Measurements from ENCODE around the gene HMG20B. TPM values are rescaled to one million over a fixed set of nuclear protein-coding genes. Genes with fewer than 3 reads are reported as not detected.

The HMG20B gene
- polyA plus RNA-seq, 1 donor = 76.6 TPM

DNA sequence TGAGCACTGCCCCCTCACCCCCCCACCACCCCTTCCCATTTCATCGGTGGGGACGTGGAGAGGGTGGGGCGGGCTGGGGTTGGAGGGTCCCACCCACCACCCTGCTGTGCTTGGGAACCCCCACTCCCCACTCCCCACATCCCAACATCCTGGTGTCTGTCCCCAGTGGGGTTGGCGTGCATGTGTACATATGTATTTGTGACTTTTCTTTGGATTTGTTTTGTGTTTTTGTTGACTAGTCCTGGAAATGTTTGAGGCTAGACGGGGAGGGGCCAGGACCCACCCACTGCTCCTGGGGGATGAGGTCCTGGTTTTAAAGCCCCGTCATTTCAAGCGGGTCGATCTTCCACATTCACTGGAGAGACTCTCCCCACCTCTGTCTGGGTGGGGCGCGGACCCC lies 36.8 kb upstream of the HMG20B start:
- DNase-seq = no peak

DNA sequence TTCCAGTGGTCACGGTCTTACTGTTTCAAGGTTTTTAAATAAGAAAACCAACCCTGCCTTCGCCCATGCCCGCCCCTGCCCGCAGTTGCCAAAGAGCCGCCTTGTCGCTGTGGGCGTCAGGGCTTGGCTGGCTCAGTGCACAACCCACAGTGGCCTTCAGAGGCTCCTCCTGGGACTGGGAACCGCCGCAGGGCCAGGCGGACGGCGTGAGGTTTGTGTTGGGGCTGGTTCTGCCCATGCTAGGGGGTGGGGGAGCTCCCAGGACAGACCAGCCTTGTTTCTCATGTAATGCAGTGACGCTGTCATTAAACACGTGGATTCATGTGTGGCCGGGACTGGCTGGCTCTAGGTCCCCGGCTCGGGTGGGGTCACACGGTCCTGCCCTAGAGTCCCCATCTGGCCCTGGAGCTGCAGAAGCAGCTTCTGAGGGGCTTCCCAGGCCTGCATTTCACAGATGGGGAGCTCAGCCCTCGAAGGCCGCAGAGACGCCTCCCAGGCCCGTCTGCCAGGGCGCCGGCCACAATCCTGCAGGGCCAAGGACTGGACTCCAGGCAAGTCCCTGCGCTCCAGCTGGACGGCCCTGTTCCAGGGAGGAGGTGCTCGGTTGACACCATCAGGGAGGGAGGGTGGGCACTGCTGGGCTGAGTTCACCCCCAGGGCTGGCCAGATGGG lies 36.2 kb upstream of the HMG20B start:
- no peak for DNase-seq

- DNase-seq = no peak
Observed at GRCh38 chr19:3537101-3537437, 35.7 kb upstream of the HMG20B start.

DNA sequence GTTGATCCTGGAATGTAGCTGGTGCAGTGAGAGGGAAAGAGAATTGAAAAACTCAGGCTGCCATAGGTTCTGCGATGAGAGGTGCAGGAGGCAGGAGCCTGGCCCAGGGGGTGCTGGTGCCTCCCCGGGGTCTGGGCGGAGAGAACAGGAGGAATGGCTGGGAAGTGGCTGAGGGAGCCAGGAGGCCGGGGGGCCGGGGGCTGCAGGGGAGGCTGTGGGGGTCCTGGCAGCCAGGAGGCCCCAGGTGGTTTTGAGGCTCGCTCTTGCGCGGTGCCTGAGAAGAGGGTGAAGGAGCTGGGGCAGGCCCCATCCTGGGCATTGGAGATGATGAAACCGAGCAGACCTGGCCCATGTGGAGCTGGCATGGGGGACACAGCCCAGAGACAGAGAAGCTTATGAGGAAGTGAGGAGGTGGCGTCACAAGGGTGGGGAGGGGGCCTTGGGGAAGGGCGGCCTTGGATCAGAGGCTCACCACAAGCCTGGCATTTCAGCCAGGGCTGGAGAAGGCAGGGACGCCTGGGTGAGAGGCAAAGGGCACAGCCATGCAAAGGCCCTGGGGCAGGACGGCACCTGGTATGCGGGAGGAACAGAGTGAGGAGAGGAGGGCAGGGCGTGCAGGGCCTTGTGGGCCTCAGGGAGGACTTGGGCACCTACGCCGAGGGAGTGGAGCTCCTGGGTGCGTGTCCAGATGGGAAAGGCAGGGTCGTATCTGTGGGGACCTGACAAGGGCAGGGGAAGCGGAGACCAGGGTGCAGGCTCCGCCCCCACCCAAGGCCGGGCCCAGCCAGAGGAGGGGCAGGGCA lies 35.1 kb upstream of the HMG20B start:
- DNase-seq = no peak

GRCh38 chr19:3538258-3538929 lies 34.4 kb upstream of the HMG20B start:
- no peak for DNase-seq

DNA sequence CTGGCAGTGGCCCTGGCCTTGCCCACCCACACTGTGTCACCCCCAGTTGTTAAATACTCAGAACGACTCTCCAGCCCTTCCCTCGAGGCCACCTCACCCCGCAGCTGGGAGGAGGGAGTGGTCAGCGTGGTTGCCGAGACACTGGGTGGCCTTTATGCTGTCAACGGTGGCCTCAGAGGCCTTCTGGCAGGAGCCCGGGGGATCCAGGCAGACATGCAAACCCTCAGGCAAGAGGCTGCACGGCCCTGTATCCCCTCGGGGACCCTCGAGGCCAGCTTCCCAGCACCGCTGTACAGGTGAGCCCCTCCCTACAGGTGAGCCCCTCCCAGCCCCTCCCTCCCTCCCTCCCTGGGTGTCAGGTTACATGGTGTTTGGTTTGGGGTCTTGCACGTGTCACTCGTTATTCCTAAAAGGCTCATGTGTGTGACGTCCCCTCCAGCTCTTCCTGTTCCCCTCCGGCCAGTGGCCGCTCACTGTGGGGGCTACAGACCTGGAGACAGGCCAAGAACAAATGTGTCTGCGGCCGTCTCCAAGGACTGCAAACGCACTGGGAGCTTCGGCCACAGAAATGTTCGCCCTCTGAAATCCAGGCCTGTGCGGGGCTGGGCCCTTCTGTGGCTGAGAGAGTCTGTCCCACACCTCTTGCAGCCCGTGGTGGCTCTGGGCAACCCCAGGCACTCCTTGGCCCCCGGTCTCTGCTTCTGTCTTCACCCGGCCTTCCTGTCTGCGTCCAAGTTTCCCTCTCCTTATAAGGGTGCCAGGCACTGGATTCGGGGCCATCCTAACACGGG lies 33.6 kb upstream of the HMG20B start, which contains the start of gene TEKTIP1:
TEKTIP1 (plus strand) TSS at position 210 of the 791 bp plus-strand sequence; CDS start at position 214, 4 bp downstream.
- no peak for DNase-seq

GRCh38 chr19:3539756-3540118 lies 33.0 kb upstream of the HMG20B start:
- DNase-seq = no peak

DNA sequence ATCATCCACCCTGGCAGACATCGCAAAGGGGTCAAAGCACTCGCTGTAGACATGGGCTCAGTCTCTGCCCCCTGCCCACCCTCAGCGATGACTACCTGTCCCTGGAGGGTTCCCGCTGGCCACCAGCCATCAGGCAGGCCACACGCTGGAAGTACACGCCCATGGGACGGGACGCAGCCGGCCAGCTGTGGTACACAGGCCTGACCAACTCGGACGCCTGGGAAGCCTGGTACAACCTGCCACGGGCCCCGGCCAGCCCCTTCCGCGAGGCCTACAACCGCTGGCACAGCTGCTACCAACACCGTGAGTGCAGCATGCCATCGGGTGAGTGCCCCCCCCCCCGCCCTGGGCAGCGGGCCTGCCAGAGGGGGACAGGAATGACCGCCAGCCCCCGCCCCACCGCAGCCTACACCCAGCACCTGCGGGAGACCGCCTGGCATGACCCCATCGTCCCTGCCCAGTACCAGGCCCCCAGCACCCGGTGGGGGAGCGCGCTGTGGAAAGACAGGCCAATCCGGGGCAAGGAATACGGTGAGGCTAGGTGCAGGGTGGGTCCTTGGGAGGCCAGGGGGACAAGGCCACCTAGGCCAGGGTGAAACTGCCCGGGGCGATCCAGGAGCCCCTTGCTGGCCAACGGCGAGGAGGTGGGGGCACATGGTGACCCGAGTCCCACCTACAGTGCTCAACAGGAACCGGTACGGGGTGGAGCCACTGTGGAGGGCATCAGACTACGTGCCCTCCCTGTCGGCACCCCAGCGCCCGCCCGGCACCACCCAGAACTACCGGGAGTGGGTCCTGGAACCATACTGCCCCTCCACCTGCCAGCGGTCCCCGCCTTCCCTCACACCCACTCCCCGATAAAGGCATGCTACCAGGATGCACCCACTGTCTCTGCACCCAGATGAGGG lies 29.3 kb upstream of the HMG20B start:
- DNase-seq = no peak

- no peak for DNase-seq
Observed at GRCh38 chr19:3544058-3544376, 28.7 kb upstream of the HMG20B start.

DNA sequence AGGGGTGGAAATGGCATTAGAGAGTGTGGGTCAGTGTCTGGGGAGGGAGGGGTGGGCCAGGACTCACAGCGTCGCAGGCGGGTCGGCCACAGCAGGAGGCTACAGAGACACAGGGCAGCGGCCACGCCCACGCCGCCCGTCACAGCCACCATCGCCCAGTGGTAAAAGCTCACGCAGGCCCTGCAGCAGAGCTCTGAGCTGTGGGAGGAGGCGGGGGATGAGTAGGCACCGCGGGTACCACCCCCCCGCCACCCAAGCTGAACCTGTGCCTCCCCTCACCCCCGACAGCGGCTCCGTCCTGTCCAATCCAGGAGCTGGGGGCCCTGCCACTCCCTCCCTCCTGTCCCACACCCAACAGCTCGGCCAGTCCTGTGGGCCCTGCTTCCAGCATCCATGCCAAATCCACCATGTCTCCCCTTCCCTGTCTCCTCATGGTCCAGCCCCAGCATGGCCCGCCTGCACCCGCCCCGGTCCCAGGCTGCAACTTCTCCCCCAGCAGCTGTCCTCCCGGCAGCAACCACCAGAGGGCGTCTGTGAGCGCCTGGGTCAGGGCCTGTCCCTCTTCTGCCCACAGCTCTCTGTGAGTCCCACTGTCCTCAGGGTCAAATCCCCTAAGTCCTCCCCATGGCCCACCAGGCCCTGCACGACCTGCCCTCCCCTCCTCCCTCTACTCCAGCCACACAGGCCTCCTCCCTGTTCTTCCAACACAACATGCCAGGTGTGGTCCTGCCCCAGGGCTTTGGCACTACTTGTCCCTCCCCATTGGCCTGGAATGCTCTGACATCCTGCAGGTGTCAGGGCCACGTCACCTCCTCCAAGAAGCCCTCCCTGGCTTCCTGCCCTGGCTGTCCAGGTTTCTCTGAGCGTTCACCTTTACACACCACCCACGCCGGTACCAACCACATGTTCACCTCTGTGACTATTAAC lies 27.7 kb upstream of the HMG20B start:
- no peak for DNase-seq

GRCh38 chr19:3545669-3546034 lies 27.1 kb upstream of the HMG20B start:
- no peak for DNase-seq

DNA sequence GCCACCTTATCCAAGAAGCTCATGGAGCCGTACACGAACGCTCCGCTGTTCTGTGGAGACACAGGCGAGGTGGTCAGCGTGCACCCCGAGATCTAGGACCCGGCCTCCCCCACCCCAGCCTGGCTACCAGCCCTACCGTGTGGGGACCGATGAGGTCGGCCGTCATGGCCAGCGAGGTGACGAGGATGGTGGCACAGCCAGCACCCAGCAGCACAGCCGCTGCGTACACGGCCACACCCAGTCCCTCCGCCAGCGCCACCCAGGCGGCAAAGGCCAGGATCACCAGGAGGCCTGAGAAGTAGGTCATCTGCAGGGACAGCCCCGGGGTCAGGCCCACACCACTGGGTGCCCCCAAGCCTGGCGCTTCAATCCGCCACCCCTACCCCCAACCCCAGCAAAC lies 26.6 kb upstream of the HMG20B start:
- no peak for DNase-seq

DNA sequence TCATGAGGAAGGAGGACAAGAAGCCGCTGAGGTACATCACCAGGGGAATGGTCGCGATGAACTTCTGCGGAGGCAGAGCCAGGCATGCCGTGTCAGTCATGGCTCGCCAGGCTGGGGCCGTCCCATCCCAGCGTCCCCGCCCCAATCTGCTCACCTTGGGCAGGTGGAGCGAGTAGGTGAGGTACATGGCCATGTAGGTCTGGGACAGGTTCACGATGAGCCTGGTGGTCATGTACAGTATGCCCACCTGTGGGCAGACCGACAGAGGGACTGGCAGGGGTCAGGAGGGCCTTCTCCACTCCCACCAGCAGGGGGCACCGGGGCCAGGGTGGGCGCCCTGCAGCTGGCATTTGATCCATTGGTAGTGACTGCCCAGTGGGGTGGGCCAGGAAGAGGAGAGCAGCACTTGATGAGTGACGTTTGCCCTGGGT lies 25.4 kb upstream of the HMG20B start:
- DNase-seq = no peak

DNA sequence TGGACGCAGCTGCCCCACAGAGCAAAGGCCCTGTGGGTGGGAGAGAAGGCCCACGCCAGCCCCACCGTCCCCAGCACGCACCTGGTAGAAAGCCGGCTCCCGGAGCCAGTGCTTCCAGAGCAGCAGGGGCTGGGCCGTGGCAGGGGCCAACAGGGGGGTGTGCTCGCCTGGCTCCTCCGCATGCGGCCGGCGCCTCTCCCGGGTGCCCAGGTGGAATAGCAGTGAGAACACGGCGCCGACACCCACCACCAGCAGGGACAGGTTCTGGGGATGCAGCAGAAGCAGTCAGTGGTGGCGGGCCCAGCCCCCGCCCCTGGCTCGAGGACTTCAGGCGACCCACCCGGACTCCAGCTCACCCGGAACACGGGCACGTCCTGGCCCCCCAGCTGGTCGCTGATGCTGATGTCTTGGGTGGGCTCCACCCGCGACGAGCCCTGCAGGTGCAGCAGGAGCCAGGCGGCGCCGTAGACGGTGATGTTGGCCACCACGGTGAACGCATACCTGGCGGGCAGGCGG lies 24.9 kb upstream of the HMG20B start:
- no peak for DNase-seq

GRCh38 chr19:3548606-3549005 lies 24.1 kb upstream of the HMG20B start:
- no peak for DNase-seq

- DNase-seq = no peak
Observed at GRCh38 chr19:3549816-3550215, 22.9 kb upstream of the HMG20B start.

DNA sequence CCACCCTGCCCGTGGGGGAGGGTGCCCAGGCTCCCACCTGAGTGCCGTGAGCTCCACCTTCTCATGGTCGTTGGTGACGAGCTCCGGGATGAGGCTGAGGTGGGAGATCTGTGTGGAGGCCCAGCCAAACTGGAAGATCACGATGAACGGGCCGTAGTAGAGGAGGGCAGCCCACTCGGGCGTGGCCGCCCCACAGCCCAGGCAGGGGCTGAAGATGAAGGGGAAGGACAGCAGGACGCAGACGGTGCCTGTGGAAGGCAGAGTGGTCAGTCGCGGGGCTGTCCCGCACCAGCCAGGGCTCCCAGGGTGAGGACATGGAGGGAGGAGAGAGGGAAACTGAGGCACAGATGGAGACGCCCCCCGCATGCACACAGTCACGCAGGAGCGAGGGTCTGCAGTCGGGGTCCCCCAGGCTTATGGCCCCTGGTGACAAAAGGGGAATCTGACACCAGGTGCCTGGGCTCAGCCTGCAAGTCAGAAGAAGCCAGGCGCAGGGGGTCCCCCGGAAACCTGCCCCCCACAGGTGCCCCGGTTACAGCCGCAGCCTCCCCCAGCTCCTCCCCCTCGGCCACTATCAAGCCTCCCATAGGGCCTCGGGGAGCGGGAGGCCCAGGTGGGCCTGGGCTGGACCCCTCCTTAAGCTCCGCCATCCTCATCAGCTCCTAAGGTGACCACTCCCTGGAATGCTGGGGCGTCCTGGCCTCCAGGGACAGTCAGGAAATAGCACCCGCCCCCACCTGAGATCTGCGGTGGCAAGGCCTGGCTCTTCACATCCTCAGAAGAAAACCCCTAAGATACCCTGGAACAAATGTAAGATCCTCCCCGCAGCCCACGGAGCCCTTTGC lies 21.6 kb upstream of the HMG20B start:
- no peak for DNase-seq

DNA sequence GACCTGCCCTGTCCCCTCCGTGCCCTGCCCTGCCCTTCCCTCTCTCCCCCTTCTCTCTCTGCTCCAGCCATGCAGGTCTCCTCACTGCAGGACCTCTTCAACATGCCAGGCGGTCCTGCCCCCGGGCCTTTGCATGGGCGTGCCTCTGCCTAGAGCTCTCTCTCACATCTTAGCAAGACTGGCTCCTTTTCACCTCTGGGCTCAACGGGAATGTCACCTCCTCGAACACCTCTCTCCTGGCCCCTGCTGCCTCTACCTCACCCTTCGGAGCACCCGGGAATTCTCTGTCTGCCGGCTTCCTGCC lies 21.0 kb upstream of the HMG20B start:
- DNase-seq = no peak

All from left kidney (tissue), 2 donors.